ENCODE measurements around the gene CDK4. TPM values are rescaled to one million over a fixed set of nuclear protein-coding genes. Genes with fewer than 3 reads are reported as not detected.

Gene CDK4
- total and polyA plus RNA-seq, 4 donors, result 28.1 to 69.1 (median 38.2) TPM

DNA sequence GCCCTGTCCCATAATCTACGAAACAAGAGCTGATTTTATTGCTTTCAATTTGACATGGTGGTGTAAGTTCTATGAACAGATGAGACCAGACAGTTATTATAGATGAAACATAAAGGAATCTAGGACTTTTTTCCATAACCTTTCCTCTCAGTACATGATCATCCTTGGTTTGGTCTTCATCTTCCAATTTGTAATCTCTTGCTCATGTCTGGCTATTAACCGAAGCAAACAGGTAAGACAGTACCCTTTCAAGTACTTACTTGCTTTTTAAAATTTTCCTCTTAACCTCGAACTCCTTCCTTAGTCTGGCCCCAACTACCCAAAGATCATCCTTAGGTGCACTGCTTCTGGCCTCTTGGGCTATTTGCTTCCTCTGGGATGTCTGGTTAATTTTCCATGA is 6.1 kb downstream of the CDK4 start:
- peaks cover 6 to 17% (median 8%) of the 10 kb centered on the region in 4 donors for H3K4me1 ChIP-seq (ENCODE audit: control insufficient read depth in 4 of 4, insufficient read depth in 4 of 4, low read length in 3 of 4)
- H3K9ac ChIP-seq (ENCODE audit: low read depth in 1 of 2, low read length in 2 of 2), result no peak overlapping the region
- DNase-seq (ENCODE audit: low spot score), result no peak
- no peaks in the 10 kb centered on the region for H3K27me3 ChIP-seq (ENCODE audit: control insufficient read depth in 4 of 4, insufficient read depth in 4 of 4, low read length in 3 of 4)
- WGBS, result 92% methylated on average over 3 of the region's 3 CpGs
- no peak for TF ChIP-seq TAF1 (conservative IDR thresholded peaks at IDR 0.05)
- no peak for TF ChIP-seq RXRA (IDR thresholded peaks at IDR 0.05)
- no peak for TF ChIP-seq GABPA (IDR thresholded peaks at IDR 0.05 in 1 of 2, conservative IDR thresholded peaks at IDR 0.05 in 1 of 2)
- no peak for TF ChIP-seq FOXA1 (IDR thresholded peaks at IDR 0.05)
- H3K9me3 ChIP-seq (ENCODE audit: control insufficient read depth in 4 of 4, low read length in 3 of 4), result no peaks in the 10 kb centered on the region
- H3K36me3 ChIP-seq (ENCODE audit: control insufficient read depth in 4 of 4, insufficient read depth in 3 of 4, low read depth in 1 of 4, low read length in 3 of 4), result peaks cover 4 to 22% (median 15%) of the 10 kb centered on the region in 4 donors
- no peak overlapping the region for H3K27ac ChIP-seq (ENCODE audit: low read depth in 1 of 2, low read length in 2 of 2)
- no peak overlapping the region for H3K4me3 ChIP-seq (ENCODE audit: low read depth in 1 of 3, low read length in 3 of 3)

DNA sequence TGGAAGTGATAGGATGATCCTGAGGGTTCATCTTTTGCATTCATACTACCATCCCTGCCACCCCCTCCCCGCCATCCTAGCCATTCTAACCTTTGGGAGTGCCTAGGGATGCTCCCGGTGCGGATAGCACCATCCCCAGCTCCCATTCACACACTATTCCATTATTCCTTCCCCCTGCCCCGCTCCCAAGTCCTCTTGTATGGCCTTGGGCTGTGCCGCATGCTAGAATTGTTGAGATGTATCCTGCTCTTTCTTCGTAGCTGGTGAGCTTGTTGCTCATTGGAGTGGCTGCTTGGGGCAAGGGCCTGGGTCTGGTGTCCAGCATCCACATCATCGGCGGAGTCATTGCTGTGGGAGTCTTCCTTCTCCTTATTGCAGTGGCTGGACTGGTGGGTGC is 6.6 kb downstream of the CDK4 start:
- WGBS, result 55% methylated on average over 8 of the region's 8 CpGs
- H3K4me3 ChIP-seq (ENCODE audit: low read depth in 1 of 3, low read length in 3 of 3), result peak overlapping the region; percentile 62 to 82 (median 65)
- peak overlapping the region; percentile 77 to 85 for H3K27ac ChIP-seq (ENCODE audit: low read depth in 1 of 2, low read length in 2 of 2)
- H3K27me3 ChIP-seq (ENCODE audit: control insufficient read depth in 4 of 4, insufficient read depth in 4 of 4, low read length in 3 of 4), result no peaks in the 10 kb centered on the region
- peak overlapping the region in 1 of 2 donors; percentile 88 for H3K9ac ChIP-seq (ENCODE audit: low read depth in 1 of 2, low read length in 2 of 2)
- H3K9me3 ChIP-seq (ENCODE audit: control insufficient read depth in 4 of 4, low read length in 3 of 4), result no peaks in the 10 kb centered on the region
- peaks cover 4 to 22% (median 13%) of the 10 kb centered on the region in 4 donors for H3K36me3 ChIP-seq (ENCODE audit: control insufficient read depth in 4 of 4, insufficient read depth in 3 of 4, low read depth in 1 of 4, low read length in 3 of 4)
- DNase-seq (ENCODE audit: low spot score), result no peak
- TF ChIP-seq, protein P1, sequence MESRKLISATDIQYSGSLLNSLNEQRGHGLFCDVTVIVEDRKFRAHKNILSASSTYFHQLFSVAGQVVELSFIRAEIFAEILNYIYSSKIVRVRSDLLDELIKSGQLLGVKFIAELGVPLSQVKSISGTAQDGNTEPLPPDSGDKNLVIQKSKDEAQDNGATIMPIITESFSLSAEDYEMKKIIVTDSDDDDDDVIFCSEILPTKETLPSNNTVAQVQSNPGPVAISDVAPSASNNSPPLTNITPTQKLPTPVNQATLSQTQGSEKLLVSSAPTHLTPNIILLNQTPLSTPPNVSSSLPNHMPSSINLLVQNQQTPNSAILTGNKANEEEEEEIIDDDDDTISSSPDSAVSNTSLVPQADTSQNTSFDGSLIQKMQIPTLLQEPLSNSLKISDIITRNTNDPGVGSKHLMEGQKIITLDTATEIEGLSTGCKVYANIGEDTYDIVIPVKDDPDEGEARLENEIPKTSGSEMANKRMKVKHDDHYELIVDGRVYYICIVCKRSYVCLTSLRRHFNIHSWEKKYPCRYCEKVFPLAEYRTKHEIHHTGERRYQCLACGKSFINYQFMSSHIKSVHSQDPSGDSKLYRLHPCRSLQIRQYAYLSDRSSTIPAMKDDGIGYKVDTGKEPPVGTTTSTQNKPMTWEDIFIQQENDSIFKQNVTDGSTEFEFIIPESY (IDR thresholded peaks at IDR 0.05), result no peak
- TF ChIP-seq RAD21 (IDR thresholded peaks at IDR 0.05), result no peak
- no peak for TF ChIP-seq GABPA (IDR thresholded peaks at IDR 0.05 in 1 of 2, conservative IDR thresholded peaks at IDR 0.05 in 1 of 2)
- no peak for TF ChIP-seq HNF4G (IDR thresholded peaks at IDR 0.05)
- no peak for TF ChIP-seq JUND (IDR thresholded peaks at IDR 0.05)
- TF ChIP-seq RXRA (IDR thresholded peaks at IDR 0.05), result no peak
- TF ChIP-seq NR2F2 (IDR thresholded peaks at IDR 0.05), result no peak
- TF ChIP-seq, protein P2, sequence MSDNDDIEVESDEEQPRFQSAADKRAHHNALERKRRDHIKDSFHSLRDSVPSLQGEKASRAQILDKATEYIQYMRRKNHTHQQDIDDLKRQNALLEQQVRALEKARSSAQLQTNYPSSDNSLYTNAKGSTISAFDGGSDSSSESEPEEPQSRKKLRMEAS (IDR thresholded peaks at IDR 0.05), result no peak
- no peak for TF ChIP-seq FOXA2 (IDR thresholded peaks at IDR 0.05)
- TF ChIP-seq, protein P3, sequence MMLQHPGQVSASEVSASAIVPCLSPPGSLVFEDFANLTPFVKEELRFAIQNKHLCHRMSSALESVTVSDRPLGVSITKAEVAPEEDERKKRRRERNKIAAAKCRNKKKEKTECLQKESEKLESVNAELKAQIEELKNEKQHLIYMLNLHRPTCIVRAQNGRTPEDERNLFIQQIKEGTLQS (IDR thresholded peaks at IDR 0.05), result no peak
- no peak for TF ChIP-seq EGR1 (IDR thresholded peaks at IDR 0.05; ENCODE audit: low read depth in 2 of 2)
- TF ChIP-seq HNF4A (conservative IDR thresholded peaks at IDR 0.05), result no peak
- no peak for TF ChIP-seq YY1 (IDR thresholded peaks at IDR 0.05)
- TF ChIP-seq SP1 (IDR thresholded peaks at IDR 0.05), result no peak
- TF ChIP-seq FOXA1 (IDR thresholded peaks at IDR 0.05), result no peak
- TF ChIP-seq TAF1 (conservative IDR thresholded peaks at IDR 0.05), result no peak
- TF ChIP-seq, protein P4, sequence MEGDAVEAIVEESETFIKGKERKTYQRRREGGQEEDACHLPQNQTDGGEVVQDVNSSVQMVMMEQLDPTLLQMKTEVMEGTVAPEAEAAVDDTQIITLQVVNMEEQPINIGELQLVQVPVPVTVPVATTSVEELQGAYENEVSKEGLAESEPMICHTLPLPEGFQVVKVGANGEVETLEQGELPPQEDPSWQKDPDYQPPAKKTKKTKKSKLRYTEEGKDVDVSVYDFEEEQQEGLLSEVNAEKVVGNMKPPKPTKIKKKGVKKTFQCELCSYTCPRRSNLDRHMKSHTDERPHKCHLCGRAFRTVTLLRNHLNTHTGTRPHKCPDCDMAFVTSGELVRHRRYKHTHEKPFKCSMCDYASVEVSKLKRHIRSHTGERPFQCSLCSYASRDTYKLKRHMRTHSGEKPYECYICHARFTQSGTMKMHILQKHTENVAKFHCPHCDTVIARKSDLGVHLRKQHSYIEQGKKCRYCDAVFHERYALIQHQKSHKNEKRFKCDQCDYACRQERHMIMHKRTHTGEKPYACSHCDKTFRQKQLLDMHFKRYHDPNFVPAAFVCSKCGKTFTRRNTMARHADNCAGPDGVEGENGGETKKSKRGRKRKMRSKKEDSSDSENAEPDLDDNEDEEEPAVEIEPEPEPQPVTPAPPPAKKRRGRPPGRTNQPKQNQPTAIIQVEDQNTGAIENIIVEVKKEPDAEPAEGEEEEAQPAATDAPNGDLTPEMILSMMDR (IDR thresholded peaks at IDR 0.05; ENCODE audit: low read depth, low read length, missing input control), result no peak
- TF ChIP-seq, protein P5, sequence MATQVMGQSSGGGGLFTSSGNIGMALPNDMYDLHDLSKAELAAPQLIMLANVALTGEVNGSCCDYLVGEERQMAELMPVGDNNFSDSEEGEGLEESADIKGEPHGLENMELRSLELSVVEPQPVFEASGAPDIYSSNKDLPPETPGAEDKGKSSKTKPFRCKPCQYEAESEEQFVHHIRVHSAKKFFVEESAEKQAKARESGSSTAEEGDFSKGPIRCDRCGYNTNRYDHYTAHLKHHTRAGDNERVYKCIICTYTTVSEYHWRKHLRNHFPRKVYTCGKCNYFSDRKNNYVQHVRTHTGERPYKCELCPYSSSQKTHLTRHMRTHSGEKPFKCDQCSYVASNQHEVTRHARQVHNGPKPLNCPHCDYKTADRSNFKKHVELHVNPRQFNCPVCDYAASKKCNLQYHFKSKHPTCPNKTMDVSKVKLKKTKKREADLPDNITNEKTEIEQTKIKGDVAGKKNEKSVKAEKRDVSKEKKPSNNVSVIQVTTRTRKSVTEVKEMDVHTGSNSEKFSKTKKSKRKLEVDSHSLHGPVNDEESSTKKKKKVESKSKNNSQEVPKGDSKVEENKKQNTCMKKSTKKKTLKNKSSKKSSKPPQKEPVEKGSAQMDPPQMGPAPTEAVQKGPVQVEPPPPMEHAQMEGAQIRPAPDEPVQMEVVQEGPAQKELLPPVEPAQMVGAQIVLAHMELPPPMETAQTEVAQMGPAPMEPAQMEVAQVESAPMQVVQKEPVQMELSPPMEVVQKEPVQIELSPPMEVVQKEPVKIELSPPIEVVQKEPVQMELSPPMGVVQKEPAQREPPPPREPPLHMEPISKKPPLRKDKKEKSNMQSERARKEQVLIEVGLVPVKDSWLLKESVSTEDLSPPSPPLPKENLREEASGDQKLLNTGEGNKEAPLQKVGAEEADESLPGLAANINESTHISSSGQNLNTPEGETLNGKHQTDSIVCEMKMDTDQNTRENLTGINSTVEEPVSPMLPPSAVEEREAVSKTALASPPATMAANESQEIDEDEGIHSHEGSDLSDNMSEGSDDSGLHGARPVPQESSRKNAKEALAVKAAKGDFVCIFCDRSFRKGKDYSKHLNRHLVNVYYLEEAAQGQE (IDR thresholded peaks at IDR 0.05), result no peak
- H3K4me1 ChIP-seq (ENCODE audit: control insufficient read depth in 4 of 4, insufficient read depth in 4 of 4, low read length in 3 of 4), result peaks cover 3 to 12% (median 6%) of the 10 kb centered on the region in 4 donors
